Sigmoid colon (tissue), 7 donors: ENCODE data around the gene MT4. TPM values are rescaled to one million over a fixed set of nuclear protein-coding genes. Genes with fewer than 3 reads are reported as not detected.
"Not testable (repeated sequence)": the region's sequence is repeated elsewhere in the genome, so short reads cannot be mapped to it uniquely, and the experiment has no call there.

Experiments
- DNase-seq: peaks from one replicate; pipeline ENCODE4 v3.0.0-alpha.2; 2019
- H3K27ac ChIP-seq, 4 donors: fragments of 200-600 bp; sonication (generic); one replicate each; pipeline ENCODE4 v1.5.1; 2016 to 2019; ENCODE audit warnings: mild to moderate bottlenecking in 1 of 4
- H3K27me3 ChIP-seq, 3 donors: fragments of 200-600 bp; sonication (generic); one replicate each; pipeline ENCODE4 v1.5.1; 2019; ENCODE audit warnings: mild to moderate bottlenecking in 1 of 3
- H3K36me3 ChIP-seq, 4 donors: fragments of 200-600 bp; sonication (generic); one replicate each; pipeline ENCODE4 v1.5.1; 2016 to 2019
- H3K4me1 ChIP-seq, 4 donors: fragments of 200-600 bp; sonication (generic); one replicate each; pipeline ENCODE4 v1.5.1; 2017 to 2019
- H3K4me3 ChIP-seq, 4 donors: fragments of 200-600 bp; sonication (generic); one replicate each; pipeline ENCODE4 v1.5.1; 2017 to 2019; ENCODE audit warnings: mild to moderate bottlenecking in 2 of 4, moderate library complexity in 1 of 4
- H3K9me3 ChIP-seq, 4 donors: fragments of 200-600 bp in 3 of 4; sonication (generic) in 3 of 4; one replicate each; pipeline versions ENCODE4 v1.5.1 to v1.6.1; 2013 to 2019
- EP300 ChIP-seq, 4 donors: sonication (generic); formaldehyde crosslinking; IDR thresholded peaks; one replicate each; pipeline ENCODE4 v1.6.1; 2017; ENCODE audit warnings: antibody characterized with exemption in 4 of 4
- POLR2A ChIP-seq, 2 donors: fragments of 450-650 bp; IDR thresholded peaks; one replicate each; pipeline ENCODE4 v1.6.1; 2016; ENCODE audit warnings: antibody characterized with exemption in 2 of 2, mild to moderate bottlenecking in 2 of 2, moderate library complexity in 2 of 2
- POLR2AphosphoS5 ChIP-seq, 4 donors: sonication (generic); formaldehyde crosslinking; IDR thresholded peaks; one replicate each; pipeline ENCODE4 v1.6.1; 2017; ENCODE audit warnings: antibody characterized with exemption in 4 of 4
- WGBS, 2 donors: extraction: QIAGEN DNeasy Blood & Tissue Kit; methylation state at CpG; one replicate each; pipeline ENCODE4 v1.1.7; 2013; 5-methylcytosine and 5-hydroxymethylcytosine counted together
- intact Hi-C: fragments of 100-400 bp; cut with DNase I; formaldehyde crosslinking; loops from one replicate; pipeline ENCODE4 v1.15.1; 2023
- polyA plus RNA-seq, 3 donors: library from polyadenylated mRNA; stranded (reverse); fragments of 200-250 nt; gene quantifications; one replicate each; pipeline ENCODE4 v1.2.3, GENCODE V29; 2013
- total RNA-seq, 4 donors: library from RNA; depleted of rRNA; stranded (reverse); fragments of >200 nt; gene quantifications; one replicate each; pipeline ENCODE4 v1.1.0, GENCODE V29; 2016
- TF ChIP-seq, protein P1 (sequence below), 4 experiments: fragments of 450-650 bp in 3 of 4; fragments of 200-600 bp in 1 of 4; IDR thresholded peaks; one replicate each; pipeline ENCODE4 v1.5.1; 2016 to 2019; ENCODE audit warnings: antibody characterized with exemption in 4 of 4, mild to moderate bottlenecking in 3 of 4, moderate library complexity in 2 of 4
- donor health status: healthy with polysubstance abuse.
- donor health status: Bipolar disorder and iron deficiency.
- donor health status: healthy.

MT4 gene
- total and polyA plus RNA-seq, 7 donors: not detected

GRCh38 chr16:56576585-56577299 is 11.9 kb downstream of the MT4 start:
- H3K4me3 ChIP-seq: no peak overlapping the region
- no peaks in the 10 kb centered on the region for H3K27me3 ChIP-seq
- no peaks in the 10 kb centered on the region for H3K4me1 ChIP-seq
- no peak for TF ChIP-seq EP300 (IDR thresholded peaks at IDR 0.05)
- TF ChIP-seq, protein P1, sequence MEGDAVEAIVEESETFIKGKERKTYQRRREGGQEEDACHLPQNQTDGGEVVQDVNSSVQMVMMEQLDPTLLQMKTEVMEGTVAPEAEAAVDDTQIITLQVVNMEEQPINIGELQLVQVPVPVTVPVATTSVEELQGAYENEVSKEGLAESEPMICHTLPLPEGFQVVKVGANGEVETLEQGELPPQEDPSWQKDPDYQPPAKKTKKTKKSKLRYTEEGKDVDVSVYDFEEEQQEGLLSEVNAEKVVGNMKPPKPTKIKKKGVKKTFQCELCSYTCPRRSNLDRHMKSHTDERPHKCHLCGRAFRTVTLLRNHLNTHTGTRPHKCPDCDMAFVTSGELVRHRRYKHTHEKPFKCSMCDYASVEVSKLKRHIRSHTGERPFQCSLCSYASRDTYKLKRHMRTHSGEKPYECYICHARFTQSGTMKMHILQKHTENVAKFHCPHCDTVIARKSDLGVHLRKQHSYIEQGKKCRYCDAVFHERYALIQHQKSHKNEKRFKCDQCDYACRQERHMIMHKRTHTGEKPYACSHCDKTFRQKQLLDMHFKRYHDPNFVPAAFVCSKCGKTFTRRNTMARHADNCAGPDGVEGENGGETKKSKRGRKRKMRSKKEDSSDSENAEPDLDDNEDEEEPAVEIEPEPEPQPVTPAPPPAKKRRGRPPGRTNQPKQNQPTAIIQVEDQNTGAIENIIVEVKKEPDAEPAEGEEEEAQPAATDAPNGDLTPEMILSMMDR (IDR thresholded peaks at IDR 0.05): peak; percentile 62 to 75 (median 70)
- peak; percentile 86 for DNase-seq
- WGBS, 2 donors: 29 to 31% methylated on average over 8 of the region's 8 CpGs
- intact Hi-C loops: loop anchor here (1.0 kb wide), 1 partner anchor 126 kb away; no protein-coding TSS in a partner anchor
- no peaks in the 10 kb centered on the region for H3K9me3 ChIP-seq
- H3K27ac ChIP-seq: no peak overlapping the region
- no peaks in the 10 kb centered on the region for H3K36me3 ChIP-seq

DNA sequence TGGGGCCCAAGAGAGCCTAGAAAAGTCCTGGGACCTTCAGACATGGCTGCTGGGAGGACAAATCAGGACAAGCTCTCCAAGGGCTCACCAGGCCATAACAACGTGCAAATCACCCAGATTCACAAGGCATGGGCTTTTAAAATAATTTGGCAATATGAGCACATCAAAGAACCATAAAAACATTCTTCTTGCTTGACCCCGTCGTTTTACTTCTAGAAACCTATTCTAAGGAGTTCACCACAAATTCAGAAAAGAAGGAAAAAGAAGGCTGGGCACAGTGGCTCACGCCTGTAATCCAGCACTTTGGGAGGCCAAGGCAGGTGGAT is 12.4 kb downstream of the MT4 start:
- no peak overlapping the region for H3K4me3 ChIP-seq
- WGBS, 2 donors: 52 to 73% methylated on average over 4 of the region's 4 CpGs
- TF ChIP-seq POLR2AphosphoS5 (IDR thresholded peaks at IDR 0.05) (no peak), POLR2A (IDR thresholded peaks at IDR 0.05) (no peak), EP300 (IDR thresholded peaks at IDR 0.05) (no peak)
- TF ChIP-seq, protein P1 (IDR thresholded peaks at IDR 0.05): no peak
- no peaks in the 10 kb centered on the region for H3K4me1 ChIP-seq
- H3K27me3 ChIP-seq: no peaks in the 10 kb centered on the region
- H3K9me3 ChIP-seq: no peaks in the 10 kb centered on the region
- H3K36me3 ChIP-seq: no peaks in the 10 kb centered on the region
- intact Hi-C loops: loop anchor here (1.0 kb wide), 1 partner anchor 125 kb away; no protein-coding TSS in a partner anchor
- H3K27ac ChIP-seq: no peak overlapping the region
- no peak for DNase-seq

DNA sequence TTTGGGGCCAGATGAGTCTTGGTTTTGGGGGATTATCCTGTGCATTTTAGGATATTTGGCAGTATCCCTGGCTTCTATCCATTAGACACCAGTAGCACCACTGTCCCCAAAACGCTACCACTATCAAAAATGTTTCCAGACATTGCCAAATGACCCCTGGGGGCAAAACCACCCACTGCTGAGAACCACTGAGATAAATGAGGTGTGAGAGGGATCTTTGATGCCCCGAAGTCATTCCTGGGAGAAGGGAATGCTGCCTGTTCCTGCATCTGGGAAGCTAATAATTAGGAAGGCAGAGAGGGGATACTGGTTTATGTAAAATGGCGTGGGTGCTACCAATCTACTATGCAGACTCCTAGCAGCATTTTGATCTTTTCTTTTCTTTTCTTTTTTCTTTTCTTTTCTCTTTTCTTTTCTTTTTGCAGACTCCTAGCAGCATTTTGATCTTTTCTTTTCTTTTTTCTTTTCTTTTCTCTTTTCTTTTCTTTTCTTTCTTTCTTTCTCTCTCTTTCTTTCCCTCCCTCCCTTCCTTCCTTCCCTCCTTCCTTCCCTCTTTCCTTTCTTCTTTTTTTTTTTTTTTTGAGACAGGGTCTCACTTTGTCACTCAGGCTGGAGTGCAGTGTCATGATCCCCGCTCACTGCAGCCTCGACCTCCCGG is 15.6 kb downstream of the MT4 start:
- DNase-seq: no peak
- Histone ChIP-seq H3K4me3 (no peak overlapping the region), H3K4me1 (no peaks in the 10 kb centered on the region), H3K36me3 (no peaks in the 10 kb centered on the region), H3K9me3 (no peaks in the 10 kb centered on the region), H3K27ac (no peak overlapping the region), H3K27me3 (no peaks in the 10 kb centered on the region)
- TF ChIP-seq POLR2AphosphoS5 (IDR thresholded peaks at IDR 0.05) (no peak), EP300 (IDR thresholded peaks at IDR 0.05) (no peak), POLR2A (IDR thresholded peaks at IDR 0.05) (no peak)
- TF ChIP-seq, protein P1 (IDR thresholded peaks at IDR 0.05): no peak
- intact Hi-C loops: no loop called here
- WGBS, 2 donors: 83 to 88% methylated on average over 6 of the region's 6 CpGs

GRCh38 chr16:56582911-56583310 is 18.0 kb downstream of the MT4 start:
- H3K4me3 ChIP-seq, H3K4me1 ChIP-seq, H3K9me3 ChIP-seq, DNase-seq, H3K36me3 ChIP-seq, intact Hi-C loops, H3K27ac ChIP-seq: not testable (repeated sequence)
- H3K27me3 ChIP-seq: peaks cover 0 to 10% (median 0%) of the 10 kb centered on the region in 3 donors
- WGBS, 2 donors: 93 to 95% methylated on average over 2 of the region's 2 CpGs

- no peak for DNase-seq
- WGBS, 2 donors: 74 to 85% methylated on average over 11 of the region's 11 CpGs
- intact Hi-C loops: no loop called here
Observed at GRCh38 chr16:56583351-56584168, 18.7 kb downstream of the MT4 start.

More at GRCh38 chr16:56583351-56584168, 18.7 kb downstream of the MT4 start:
- Histone ChIP-seq H3K9me3 (no peaks in the 10 kb centered on the region), H3K4me3 (no peak overlapping the region), H3K27me3 (peaks cover 0 to 17% (median 4%) of the 10 kb centered on the region in 3 donors), H3K4me1 (no peaks in the 10 kb centered on the region), H3K27ac (no peak overlapping the region), H3K36me3 (no peaks in the 10 kb centered on the region)
- TF ChIP-seq EP300 (IDR thresholded peaks at IDR 0.05) (no peak), POLR2AphosphoS5 (IDR thresholded peaks at IDR 0.05) (no peak), POLR2A (IDR thresholded peaks at IDR 0.05) (no peak)
- TF ChIP-seq, protein P1 (IDR thresholded peaks at IDR 0.05): no peak
